Suprapubic skin (tissue), 4 donors: ENCODE results near the gene GDPD5. TPM values are rescaled to one million over a fixed set of nuclear protein-coding genes. Genes with fewer than 3 reads are reported as not detected.

Experiments used
- total RNA-seq, 4 donors: library from RNA; depleted of rRNA; stranded (reverse); fragments of >200 nt; gene quantifications; one replicate each; pipeline ENCODE4 v1.1.0, GENCODE V29; 2016

Gene GDPD5
- total RNA-seq, 4 donors from 2014 or later, result 2.3 to 13.4 (median 5.4) TPM

Other genes starting within 250 kb of the GDPD5 start
- gene ARRB1, start 174.3 kb downstream of the GDPD5 start, total RNA-seq, result 10 to 100 TPM; 24.8 to 57.2 (median 38.4) TPM
- gene RPS3, start 126.4 kb downstream of the GDPD5 start, total RNA-seq, result 1,000 to 10,000 TPM in 3 of 4 donors, 100 to 1,000 TPM in 1; 851 to 2,162 (median 1,899) TPM
- gene KLHL35, start 92.7 kb downstream of the GDPD5 start, total RNA-seq, result 1 to 10 TPM in 3 of 4 donors, under 1 TPM in 1; 0.97 to 5.1 (median 2.1) TPM
- gene SERPINH1, start 36.3 kb upstream of the GDPD5 start, total RNA-seq, result 100 to 1,000 TPM in 2 of 4 donors, 10 to 100 TPM in 2; 56.9 to 111 (median 95.5) TPM
- 10 to 100 TPM in 1 of 4 donors, 1 to 10 TPM in 3; 2.7 to 11.0 (median 4.6) TPM for gene MAP6, start 143.1 kb upstream of the GDPD5 start, total RNA-seq
- gene MOGAT2, start 191.9 kb upstream of the GDPD5 start, total RNA-seq, result 10 to 100 TPM in 1 of 4 donors, 1 to 10 TPM in 3; 3.5 to 12.4 (median 4.9) TPM
- 100 to 1,000 TPM in 3 of 4 donors, 10 to 100 TPM in 1; 69.8 to 338 (median 184) TPM for gene DGAT2, start 242.8 kb upstream of the GDPD5 start, total RNA-seq